CD4-positive, alpha-beta T cell treated with Interleukin-1 beta for 1 hour (primary cell): ENCODE results near the gene MCAT.

Experiments used
- DNase-seq, 2 donors: peaks; one replicate each; pipeline ENCODE4 v3.0.0-alpha.2; 2020 to 2022

MCAT gene

DNA sequence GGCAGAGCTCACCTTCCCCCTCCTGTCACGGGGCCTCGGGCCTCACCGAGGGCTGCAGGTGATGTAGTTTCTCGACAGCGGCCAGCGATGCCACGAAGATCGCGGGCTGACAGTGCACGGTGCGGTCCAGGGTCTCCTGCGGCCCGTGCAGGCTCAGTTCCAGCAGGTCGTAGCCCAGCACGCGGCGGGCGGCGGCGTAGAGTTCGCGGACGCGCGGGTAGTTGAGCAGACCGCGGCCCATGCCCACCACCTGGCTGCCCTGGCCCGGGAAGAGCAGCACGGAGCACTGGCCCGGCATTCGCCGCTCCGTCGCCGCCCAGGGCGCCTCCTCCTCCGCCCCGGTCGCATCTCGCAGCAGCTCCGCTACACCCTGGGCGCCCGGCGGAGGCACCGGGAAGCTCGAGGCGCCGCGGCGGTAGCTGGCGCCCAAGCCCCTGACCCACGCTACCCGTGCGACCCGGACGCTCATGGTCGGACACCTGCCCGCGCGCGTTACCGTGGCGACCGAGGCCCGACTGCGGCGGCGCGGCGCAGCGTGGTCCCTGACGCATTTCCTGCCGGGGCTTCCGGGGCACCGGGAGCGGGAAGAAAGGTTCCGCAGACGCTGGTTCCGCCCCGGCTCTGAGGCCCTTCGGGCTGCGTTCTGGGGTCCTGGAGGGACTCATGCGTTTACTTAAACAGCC lies at the start of gene MCAT:
Gene MCAT, minus strand, starts transcription at position 519 of the 683 bp plus-strand sequence. Its CDS starts 50 bp downstream, at position 469.
- DNase-seq, result peak; percentile 80 to 86

GRCh38 chr22:43191831-43192230 lies 48.6 kb upstream of the MCAT start:
- no peak for DNase-seq

- DNase-seq, result no peak
These were observed 45.8 kb upstream of the MCAT start for GRCh38 chr22:43188829-43189545.

DNA sequence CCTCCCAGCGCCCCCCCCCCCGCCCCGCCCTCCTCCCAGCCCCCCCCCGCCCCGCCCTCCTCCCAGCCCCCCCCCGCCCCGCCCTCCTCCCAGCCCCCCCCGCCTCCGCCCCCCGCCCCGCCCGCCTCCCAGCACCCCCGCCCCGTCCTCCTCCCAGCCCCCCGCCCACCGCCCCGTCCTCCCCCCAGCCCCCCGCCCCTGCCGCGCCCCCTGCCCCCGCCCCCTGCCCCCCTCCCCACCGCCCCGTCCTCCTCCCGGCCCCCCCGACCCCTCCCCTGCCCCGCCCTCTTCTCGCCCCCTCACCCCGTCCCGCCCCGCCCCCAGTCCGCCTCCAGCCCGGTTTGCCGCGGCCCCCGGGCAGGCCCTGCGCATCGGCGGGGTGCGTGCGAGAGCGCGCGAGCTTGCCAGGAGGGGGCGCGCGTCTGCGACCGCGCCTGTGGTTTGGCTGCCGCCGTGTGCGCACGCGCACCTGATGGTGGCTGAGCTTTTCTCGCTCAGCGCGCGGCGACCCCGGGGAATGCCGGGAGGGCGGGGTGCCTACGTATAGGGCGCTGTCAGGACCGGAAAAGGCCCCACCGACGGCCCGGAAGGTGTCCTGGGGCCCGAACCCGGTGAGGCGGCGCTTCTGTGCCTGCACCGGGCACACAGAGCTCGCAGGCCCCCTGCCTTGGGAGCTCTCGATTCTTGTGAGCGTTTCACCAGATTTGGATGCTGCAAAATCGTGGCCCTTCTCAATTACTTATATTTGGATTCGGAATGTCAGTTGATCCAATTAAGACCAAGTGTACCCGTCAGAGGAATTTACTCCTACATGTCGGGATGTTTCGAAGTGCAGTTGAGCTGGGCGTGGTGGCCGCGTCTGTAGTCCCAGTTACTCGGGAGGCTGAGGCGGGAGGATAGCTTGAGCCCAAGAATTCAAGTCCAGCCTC lies 44.2 kb upstream of the MCAT start:
- peak; percentile 97 to 98 for DNase-seq

GRCh38 chr22:43186272-43187170 lies 43.3 kb upstream of the MCAT start, which contains the start of gene TTLL12:
Gene TTLL12 (minus strand): TSS chr22:43187134. CDS start chr22:43187069, 65 bp downstream.
- DNase-seq, result peak; percentile 64

GRCh38 chr22:43185860-43186261 lies 42.7 kb upstream of the MCAT start:
- DNase-seq, result no peak

GRCh38 chr22:43183496-43184277 lies 40.5 kb upstream of the MCAT start:
- DNase-seq, result no peak

GRCh38 chr22:43182726-43183125 lies 39.5 kb upstream of the MCAT start:
- no peak for DNase-seq

GRCh38 chr22:43182118-43182517 lies 38.9 kb upstream of the MCAT start:
- no peak for DNase-seq

GRCh38 chr22:43181321-43182076 lies 38.3 kb upstream of the MCAT start:
- DNase-seq, result no peak

- no peak for DNase-seq
These were observed 37.5 kb upstream of the MCAT start for GRCh38 chr22:43180670-43181069.

DNA sequence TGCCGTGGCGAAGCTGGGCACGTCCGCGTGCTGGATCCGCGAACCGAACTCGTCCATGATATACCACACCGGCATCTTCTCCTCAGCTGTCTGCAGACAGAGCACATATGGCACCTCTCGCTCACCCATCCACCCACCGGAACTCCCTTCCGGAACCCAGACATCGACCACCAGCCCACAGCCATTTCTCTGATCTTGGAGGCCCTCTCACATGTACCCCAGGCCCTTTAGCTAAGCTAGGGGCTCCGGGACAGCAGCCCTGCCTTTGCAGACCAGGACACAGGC lies 36.7 kb upstream of the MCAT start:
- DNase-seq, result no peak

DNA sequence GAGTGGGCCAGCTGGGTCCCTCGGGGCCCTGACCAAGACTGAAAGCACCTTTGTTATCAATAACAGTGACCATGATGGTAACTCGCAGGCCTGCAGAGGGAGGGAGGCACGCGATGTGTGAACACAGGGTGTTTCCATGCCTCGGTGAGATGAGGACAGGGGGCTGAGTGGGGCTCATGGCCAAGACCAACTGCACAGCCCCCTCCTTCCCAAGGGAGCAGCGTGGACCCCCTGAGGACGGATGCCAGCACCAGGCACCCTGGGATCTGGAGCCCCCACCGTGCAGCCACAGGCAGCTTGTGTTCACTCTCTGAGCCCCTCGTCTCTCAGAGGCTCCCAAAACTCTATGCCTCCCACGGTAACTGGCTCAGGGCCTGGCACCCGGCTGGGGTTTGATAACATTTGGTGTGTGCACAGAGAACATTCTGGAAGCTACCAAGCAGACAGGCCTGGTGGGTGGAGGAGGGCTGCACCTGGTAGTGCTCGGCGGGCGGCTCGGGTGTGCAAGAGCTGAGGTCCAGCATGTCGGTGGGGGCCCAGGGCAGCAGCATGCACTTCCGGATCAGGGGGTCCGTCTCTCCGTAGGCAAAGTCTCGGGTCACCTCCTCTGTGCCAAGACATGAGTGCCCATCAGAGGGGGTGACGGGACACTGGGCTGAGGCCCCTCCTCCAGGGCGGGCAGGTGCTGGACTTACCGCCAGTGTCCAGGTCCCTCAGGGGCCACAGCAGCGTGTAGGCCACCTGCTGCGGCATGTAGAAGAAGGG lies 36.1 kb upstream of the MCAT start:
- DNase-seq, result no peak

- no peak for DNase-seq
These were observed 34.3 kb upstream of the MCAT start for GRCh38 chr22:43177479-43177878.

GRCh38 chr22:43176090-43176489 lies 32.9 kb upstream of the MCAT start:
- no peak for DNase-seq

DNA sequence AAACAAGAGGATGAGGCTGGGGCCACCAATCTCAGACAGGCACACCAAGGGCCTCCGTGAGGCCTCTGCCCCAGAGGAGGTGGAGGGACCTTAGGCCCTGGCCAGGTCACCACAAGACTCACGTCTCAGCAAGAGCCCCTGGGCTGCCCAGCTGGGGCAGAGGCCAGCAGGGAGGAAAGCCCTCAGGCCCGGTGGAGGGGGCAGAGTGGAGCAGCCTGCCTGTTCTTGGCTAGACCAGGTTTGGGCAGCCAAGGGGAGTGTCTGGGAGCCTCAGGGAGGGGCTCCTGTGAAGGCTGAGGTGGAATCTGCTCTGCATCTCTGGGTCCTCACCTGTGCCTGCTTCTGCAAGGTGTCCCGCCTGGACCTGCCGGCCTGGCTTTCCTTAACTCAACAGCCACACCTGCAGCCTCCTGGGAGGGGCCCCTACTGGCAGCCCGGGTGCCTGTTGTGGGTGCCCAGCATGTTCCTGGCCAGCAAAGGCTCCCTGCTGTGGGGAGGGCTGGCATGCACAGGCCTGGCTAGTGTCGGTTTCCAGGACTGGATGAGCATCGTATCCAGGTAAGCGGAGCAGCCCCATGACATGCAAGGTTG lies 31.8 kb upstream of the MCAT start:
- DNase-seq, result no peak

DNA sequence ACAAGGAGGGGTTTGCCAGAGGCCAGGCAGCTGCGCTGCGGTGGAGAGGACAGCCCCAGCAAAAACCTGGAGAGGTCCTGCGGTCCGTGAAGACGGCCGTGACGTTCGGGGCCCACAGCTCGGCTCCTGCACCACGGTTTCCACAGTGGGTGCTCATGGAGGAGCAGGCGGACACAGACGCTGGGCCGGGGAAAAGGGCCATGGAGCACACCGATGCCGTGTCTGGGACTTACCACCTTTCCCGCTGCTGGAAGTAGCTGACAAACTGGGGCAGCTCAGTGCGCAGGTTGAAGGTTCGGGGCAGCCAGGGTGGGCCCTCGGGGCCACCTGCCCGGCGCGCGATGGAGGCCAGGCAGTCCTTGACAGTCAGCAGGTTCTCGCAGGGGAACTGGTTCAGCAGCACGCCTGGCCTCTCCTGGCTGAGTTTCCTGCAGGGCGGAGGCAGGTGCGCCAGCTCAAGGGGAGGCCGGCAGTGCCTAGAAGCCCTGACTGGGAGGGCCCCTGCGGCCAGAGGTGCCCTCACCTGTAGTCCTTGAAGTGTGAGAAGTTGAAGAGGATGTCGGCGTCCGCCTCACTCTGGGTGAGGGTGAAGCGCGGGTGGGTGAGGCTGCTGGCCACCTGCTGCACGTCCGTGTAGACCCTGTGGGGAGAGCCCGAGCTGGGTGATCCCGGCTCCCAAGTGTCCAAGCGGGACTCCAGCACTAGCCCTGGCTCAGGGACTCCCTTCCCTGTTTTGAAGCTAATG lies 30.9 kb upstream of the MCAT start:
- no peak for DNase-seq

GRCh38 chr22:43173566-43173965 lies 30.4 kb upstream of the MCAT start:
- DNase-seq, result no peak

- no peak for DNase-seq
These were observed 29.0 kb upstream of the MCAT start for GRCh38 chr22:43172191-43172590.
